OCI-M1 (cell line): ENCODE data around the gene TSPAN31.

Source experiments
- DNase-seq: peaks from one replicate; lab custom pipeline; 2025; lab: John Stamatoyannopoulos, UW

The TSPAN31 gene

GRCh38 chr12:57735952-57736740, 8.7 kb upstream of the TSPAN31 start:
- no peak for DNase-seq

- no peak for DNase-seq
These were observed 7.9 kb upstream of the TSPAN31 start for GRCh38 chr12:57736741-57737466.

GRCh38 chr12:57737467-57738460, 7.1 kb upstream of the TSPAN31 start:
- DNase-seq: no peak

- DNase-seq: no peak
These were observed 6.1 kb upstream of the TSPAN31 start, which contains the start of gene AGAP2 for GRCh38 chr12:57738661-57739237. Gene AGAP2, minus strand, starts transcription at chr12:57738742. Its CDS starts 496 bp downstream, at chr12:57738246.

GRCh38 chr12:57739387-57739786, 5.5 kb upstream of the TSPAN31 start:
- no peak for DNase-seq

- no peak for DNase-seq
These were observed 4.8 kb upstream of the TSPAN31 start for GRCh38 chr12:57739914-57740538.

- no peak for DNase-seq
These were observed 4.0 kb upstream of the TSPAN31 start for GRCh38 chr12:57740656-57741412.

- peak; percentile 41 for DNase-seq
These were observed 3.4 kb upstream of the TSPAN31 start for GRCh38 chr12:57741413-57741789.

- peak; percentile 78 for DNase-seq
These were observed 2.7 kb upstream of the TSPAN31 start for GRCh38 chr12:57741844-57742738.

- peak; percentile 55 for DNase-seq
These were observed 1.1 kb upstream of the TSPAN31 start for GRCh38 chr12:57743769-57744168.

GRCh38 chr12:57744194-57744776, 554 bp upstream of the TSPAN31 start:
- peak; percentile 97 for DNase-seq

- peak; percentile 59 for DNase-seq
These were observed 644 bp downstream of the TSPAN31 start for GRCh38 chr12:57745485-57745881.

GRCh38 chr12:57746025-57746424, 1.2 kb downstream of the TSPAN31 start:
- DNase-seq: peak; percentile 44

- no peak for DNase-seq
These were observed 4.2 kb downstream of the TSPAN31 start for GRCh38 chr12:57749061-57749460.

- DNase-seq: no peak
These were observed 6.0 kb downstream of the TSPAN31 start for GRCh38 chr12:57750561-57751431.

- DNase-seq: no peak
These were observed 6.6 kb downstream of the TSPAN31 start for GRCh38 chr12:57751432-57751787.

GRCh38 chr12:57751788-57752667, 7.2 kb downstream of the TSPAN31 start, which contains the start of gene CDK4:
Gene CDK4, minus strand, starts transcription at chr12:57752310. Its CDS starts 593 bp downstream, at chr12:57751717.
- peak; percentile 100 for DNase-seq
